ENCODE data around the gene ARHGEF28. TPM values are rescaled to one million over a fixed set of nuclear protein-coding genes. Genes with fewer than 3 reads are reported as not detected.

Gene ARHGEF28
- total and polyA plus RNA-seq, 2 donors (not counting 1 experiment from before 2014, with no cell fraction given): 2.3 to 34.3 TPM

DNA sequence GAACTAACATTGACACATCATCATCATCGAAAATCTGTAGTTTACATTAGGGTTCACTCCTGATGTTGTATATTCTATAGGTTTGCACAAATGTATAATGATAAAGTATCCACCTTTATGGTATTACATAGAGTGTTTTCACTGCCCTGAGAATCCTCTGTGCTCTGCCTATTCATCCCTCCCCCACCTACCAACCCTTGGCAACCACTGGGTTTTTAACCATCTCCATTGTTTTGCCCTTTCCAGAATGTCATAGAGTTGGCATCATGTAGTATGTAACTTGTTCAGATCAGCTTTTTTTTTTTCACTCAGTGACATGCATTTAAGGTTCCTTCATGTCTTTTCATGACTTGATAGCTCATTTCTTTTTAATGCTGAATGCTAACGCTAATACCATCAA lies 106.0 kb downstream of the ARHGEF28 start:
- Histone ChIP-seq H3K9ac (ENCODE audit: insufficient read depth, low read length) (no peak overlapping the region), H3K4me3 (replicated peaks in 1 of 4; ENCODE audit: control extremely low read depth in 1 of 4, insufficient read depth in 1 of 4, low read depth in 3 of 4, low read length in 4 of 4) (no peak overlapping the region), H4K20me1 (ENCODE audit: control insufficient read depth, extremely low read depth, insufficient read depth, low read length) (no peaks in the 10 kb centered on the region), H3K4me1 (ENCODE audit: control insufficient read depth, extremely low read depth, insufficient read depth, low read length) (peaks cover 2% of the 10 kb centered on the region), H3K4me2 (ENCODE audit: extremely low read depth, insufficient read depth, low read length) (no peak overlapping the region), H3K79me2 (ENCODE audit: control insufficient read depth, insufficient read depth, low read length) (no peaks in the 10 kb centered on the region), H3K36me3 (ENCODE audit: control insufficient read depth, insufficient read depth, low read length) (no peaks in the 10 kb centered on the region), H2AFZ (ENCODE audit: low read length) (no peak overlapping the region), H3K9me3 (ENCODE audit: control insufficient read depth, insufficient read depth, low read depth, low read length) (no peaks in the 10 kb centered on the region), H3K27ac (ENCODE audit: insufficient read depth, low read length) (no peak overlapping the region), H3K27me3 (ENCODE audit: control insufficient read depth, insufficient read depth, low read length) (no peaks in the 10 kb centered on the region)
- no peak for TF ChIP-seq EZH2 (IDR thresholded peaks at IDR 0.05; ENCODE audit: low read length, missing control alignments)
- TF ChIP-seq, protein P1, sequence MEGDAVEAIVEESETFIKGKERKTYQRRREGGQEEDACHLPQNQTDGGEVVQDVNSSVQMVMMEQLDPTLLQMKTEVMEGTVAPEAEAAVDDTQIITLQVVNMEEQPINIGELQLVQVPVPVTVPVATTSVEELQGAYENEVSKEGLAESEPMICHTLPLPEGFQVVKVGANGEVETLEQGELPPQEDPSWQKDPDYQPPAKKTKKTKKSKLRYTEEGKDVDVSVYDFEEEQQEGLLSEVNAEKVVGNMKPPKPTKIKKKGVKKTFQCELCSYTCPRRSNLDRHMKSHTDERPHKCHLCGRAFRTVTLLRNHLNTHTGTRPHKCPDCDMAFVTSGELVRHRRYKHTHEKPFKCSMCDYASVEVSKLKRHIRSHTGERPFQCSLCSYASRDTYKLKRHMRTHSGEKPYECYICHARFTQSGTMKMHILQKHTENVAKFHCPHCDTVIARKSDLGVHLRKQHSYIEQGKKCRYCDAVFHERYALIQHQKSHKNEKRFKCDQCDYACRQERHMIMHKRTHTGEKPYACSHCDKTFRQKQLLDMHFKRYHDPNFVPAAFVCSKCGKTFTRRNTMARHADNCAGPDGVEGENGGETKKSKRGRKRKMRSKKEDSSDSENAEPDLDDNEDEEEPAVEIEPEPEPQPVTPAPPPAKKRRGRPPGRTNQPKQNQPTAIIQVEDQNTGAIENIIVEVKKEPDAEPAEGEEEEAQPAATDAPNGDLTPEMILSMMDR (conservative IDR thresholded peaks at IDR 0.05 in 1 of 2, IDR thresholded peaks at IDR 0.05 in 1 of 2; ENCODE audit: low read depth in 1 of 2, low read length in 2 of 2): no peak
- DNase-seq (ENCODE audit: low read depth in 2 of 2): no peak

GRCh38 chr5:73733219-73733618 lies 107.2 kb downstream of the ARHGEF28 start:
- Histone ChIP-seq H3K27me3 (ENCODE audit: control insufficient read depth, insufficient read depth, low read length) (no peaks in the 10 kb centered on the region), H2AFZ (ENCODE audit: low read length) (no peak overlapping the region), H3K79me2 (ENCODE audit: control insufficient read depth, insufficient read depth, low read length) (no peaks in the 10 kb centered on the region), H3K27ac (ENCODE audit: insufficient read depth, low read length) (no peak overlapping the region), H3K9me3 (ENCODE audit: control insufficient read depth, insufficient read depth, low read depth, low read length) (no peaks in the 10 kb centered on the region), H3K4me1 (ENCODE audit: control insufficient read depth, extremely low read depth, insufficient read depth, low read length) (peaks cover 2% of the 10 kb centered on the region), H4K20me1 (ENCODE audit: control insufficient read depth, extremely low read depth, insufficient read depth, low read length) (no peaks in the 10 kb centered on the region), H3K4me2 (ENCODE audit: extremely low read depth, insufficient read depth, low read length) (peak overlapping the region; percentile 38), H3K4me3 (replicated peaks in 1 of 4; ENCODE audit: control extremely low read depth in 1 of 4, insufficient read depth in 1 of 4, low read depth in 3 of 4, low read length in 4 of 4) (no peak overlapping the region), H3K36me3 (ENCODE audit: control insufficient read depth, insufficient read depth, low read length) (no peaks in the 10 kb centered on the region), H3K9ac (ENCODE audit: insufficient read depth, low read length) (no peak overlapping the region)
- peak; percentile 40 to 46 for DNase-seq (ENCODE audit: low read depth in 2 of 2)
- TF ChIP-seq, protein P1 (conservative IDR thresholded peaks at IDR 0.05 in 1 of 2, IDR thresholded peaks at IDR 0.05 in 1 of 2; ENCODE audit: low read depth in 1 of 2, low read length in 2 of 2): no peak
- no peak for TF ChIP-seq EZH2 (IDR thresholded peaks at IDR 0.05; ENCODE audit: low read length, missing control alignments)

DNA sequence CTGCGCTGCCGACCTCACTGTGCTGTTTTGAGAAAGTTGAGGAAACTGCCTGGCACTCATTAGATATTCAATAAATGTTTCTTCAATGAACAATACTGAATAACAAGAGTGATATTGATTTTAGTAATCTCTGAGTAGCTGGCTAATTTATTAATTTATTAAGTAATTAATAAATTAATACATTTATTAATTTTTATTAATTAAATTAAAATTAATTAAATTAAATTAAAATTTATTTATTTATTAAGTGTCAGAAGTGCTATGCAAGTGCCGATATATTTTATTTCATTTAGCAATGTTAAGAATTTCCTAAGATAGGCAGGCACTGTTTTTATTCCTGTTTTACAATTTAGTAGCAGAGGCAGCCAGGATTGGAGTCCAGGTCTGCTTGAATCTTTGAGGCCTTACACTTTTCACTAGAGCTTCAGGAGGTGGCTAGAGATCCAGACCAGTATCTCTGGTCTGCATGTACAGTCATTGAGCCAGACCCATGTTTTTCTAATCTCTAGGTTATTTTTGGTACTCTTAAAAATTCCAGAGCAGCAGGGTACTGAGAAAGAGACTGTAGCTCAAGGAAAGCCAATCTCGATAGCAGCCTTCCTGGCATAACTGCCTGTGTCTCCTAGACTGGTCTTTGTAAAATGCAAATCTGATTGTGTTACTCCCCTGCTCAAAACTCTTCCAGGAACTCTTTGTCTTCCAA lies 109.2 kb downstream of the ARHGEF28 start:
- no peaks in the 10 kb centered on the region for H3K79me2 ChIP-seq (ENCODE audit: control insufficient read depth, insufficient read depth, low read length)
- H3K4me1 ChIP-seq (ENCODE audit: control insufficient read depth, extremely low read depth, insufficient read depth, low read length): peaks cover 2% of the 10 kb centered on the region
- no peak overlapping the region for H3K4me3 ChIP-seq (replicated peaks in 1 of 4; ENCODE audit: control extremely low read depth in 1 of 4, insufficient read depth in 1 of 4, low read depth in 3 of 4, low read length in 4 of 4)
- no peak for TF ChIP-seq EZH2 (IDR thresholded peaks at IDR 0.05; ENCODE audit: low read length, missing control alignments)
- TF ChIP-seq, protein P1 (conservative IDR thresholded peaks at IDR 0.05 in 1 of 2, IDR thresholded peaks at IDR 0.05 in 1 of 2; ENCODE audit: low read depth in 1 of 2, low read length in 2 of 2): no peak
- no peak overlapping the region for H3K9ac ChIP-seq (ENCODE audit: insufficient read depth, low read length)
- H3K36me3 ChIP-seq (ENCODE audit: control insufficient read depth, insufficient read depth, low read length): no peaks in the 10 kb centered on the region
- no peaks in the 10 kb centered on the region for H3K9me3 ChIP-seq (ENCODE audit: control insufficient read depth, insufficient read depth, low read depth, low read length)
- H3K27me3 ChIP-seq (ENCODE audit: control insufficient read depth, insufficient read depth, low read length): no peaks in the 10 kb centered on the region
- H4K20me1 ChIP-seq (ENCODE audit: control insufficient read depth, extremely low read depth, insufficient read depth, low read length): no peaks in the 10 kb centered on the region
- peak in 1 of 2 donors; percentile 12 for DNase-seq (ENCODE audit: low read depth in 2 of 2)
- no peak overlapping the region for H3K4me2 ChIP-seq (ENCODE audit: extremely low read depth, insufficient read depth, low read length)
- no peak overlapping the region for H2AFZ ChIP-seq (ENCODE audit: low read length)
- H3K27ac ChIP-seq (ENCODE audit: insufficient read depth, low read length): no peak overlapping the region

Measured in fibroblast of lung (primary cell).